Keratinocyte (primary cell): ENCODE data around the gene CLDN9. TPM values are rescaled to one million over a fixed set of nuclear protein-coding genes. Genes with fewer than 3 reads are reported as not detected.
A peak's percentile ranks its signal among the peaks of the same experiment; 100 is the strongest.

Source experiments
- DNase-seq: peaks from one replicate; pipeline ENCODE4 v3.0.0-alpha.2; 2011; ENCODE audit warnings: low read depth, missing footprints, low spot score
- FAIRE-seq: peaks from 2 replicates; lab custom pipeline; 2011; peaks lifted over from hg19 to GRCh38; lab: Jason Lieb, UNC
- H2AFZ ChIP-seq: 2 replicates; pipeline ENCODE4 v1.6.0; 2012; ENCODE audit warnings: low read length, control low read depth, inconsistent platforms; ENCODE audit not compliant: control insufficient read depth
- H3K27ac ChIP-seq: 2 replicates; pipeline ENCODE4 v1.5.1; 2011; ENCODE audit warnings: low read length; ENCODE audit not compliant: control insufficient read depth, insufficient read depth
- H3K27me3 ChIP-seq: 3 replicates; pipeline ENCODE4 v1.6.0; 2011; ENCODE audit warnings: low read length; ENCODE audit not compliant: control insufficient read depth, insufficient read depth; ENCODE audit errors: extremely low read depth
- H3K36me3 ChIP-seq, 2 experiments: 2 replicates in 1 of 2; 3 replicates in 1 of 2; pipeline ENCODE4 v1.5.1; 2011; ENCODE audit warnings: low read length in 2 of 2, mild to moderate bottlenecking in 1 of 2; ENCODE audit not compliant: control insufficient read depth in 2 of 2, insufficient read depth in 2 of 2; ENCODE audit errors: extremely low read depth in 1 of 2
- H3K4me1 ChIP-seq: 3 replicates; pipeline ENCODE4 v1.5.1; 2011; ENCODE audit warnings: low read length; ENCODE audit not compliant: control insufficient read depth, insufficient read depth; ENCODE audit errors: extremely low read depth
- H3K4me2 ChIP-seq: 3 replicates; pipeline ENCODE4 v1.6.0; 2011; ENCODE audit warnings: low read depth, low read length; ENCODE audit not compliant: control insufficient read depth, insufficient read depth; ENCODE audit errors: extremely low read depth
- H3K4me3 ChIP-seq, 3 experiments: fragments of 200-600 bp in 1 of 3; sonication (generic) in 1 of 3; 2 replicates in 2 of 3; 3 replicates in 1 of 3; pipeline ENCODE4 v1.5.1; 2011 to 2016; ENCODE audit warnings: low read length in 3 of 3, mild to moderate bottlenecking in 3 of 3, control low read depth in 2 of 3, inconsistent platforms in 1 of 3, low read depth in 1 of 3, mixed read lengths in 1 of 3, mixed run types in 1 of 3, moderate library complexity in 1 of 3; ENCODE audit not compliant: control insufficient read depth in 2 of 3, insufficient read depth in 2 of 3; ENCODE audit errors: extremely low read depth in 1 of 3
- H3K79me2 ChIP-seq: 2 replicates; pipeline ENCODE4 v1.6.0; 2012; ENCODE audit warnings: low read length; ENCODE audit not compliant: control insufficient read depth, insufficient read depth
- H3K9ac ChIP-seq: 3 replicates; pipeline ENCODE4 v1.6.0; 2011; ENCODE audit warnings: low read length; ENCODE audit not compliant: control insufficient read depth, insufficient read depth; ENCODE audit errors: extremely low read depth
- H3K9me1 ChIP-seq: 3 replicates; pipeline ENCODE4 v1.6.0; 2011; ENCODE audit warnings: low read length; ENCODE audit not compliant: control insufficient read depth, insufficient read depth; ENCODE audit errors: extremely low read depth
- H3K9me3 ChIP-seq: 2 replicates; pipeline ENCODE4 v1.5.1; 2012; ENCODE audit warnings: low read depth, low read length; ENCODE audit not compliant: control insufficient read depth
- H4K20me1 ChIP-seq: 3 replicates; pipeline ENCODE4 v1.6.0; 2011; ENCODE audit warnings: low read length; ENCODE audit not compliant: control insufficient read depth, insufficient read depth; ENCODE audit errors: extremely low read depth
- CTCF ChIP-seq, 3 experiments: IDR thresholded peaks in 1 of 3; conservative IDR thresholded peaks in 1 of 3; optimal IDR thresholded peaks in 1 of 3; 2 replicates in 2 of 3; 3 replicates in 1 of 3; pipeline versions ENCODE3 to v1.5.1; 2011; ENCODE audit warnings: low read length in 3 of 3, mild to moderate bottlenecking in 3 of 3, moderate library complexity in 2 of 3, control low read depth in 1 of 3, inconsistent platforms in 1 of 3; ENCODE audit not compliant: insufficient read depth in 2 of 3; ENCODE audit errors: extremely low read depth in 1 of 3
- EZH2 ChIP-seq: IDR thresholded peaks from one replicate; pipeline ENCODE4 v1.6.1; 2012; ENCODE audit warnings: inconsistent platforms, mild to moderate bottlenecking, low read length, moderate library complexity
- dilution Hi-C: fragments of 300-500 bp; cut with MboI; formaldehyde crosslinking; loops from one replicate; pipeline ENCODE4 v1.7.0; 2020; ENCODE audit warnings: low sequenced_read_pairs; ENCODE audit not compliant: extremely low pct_ligation_motif_present
- polyA minus RNA-seq, 3 experiments: library from RNA; depleted of rRNA, polyadenylated mRNA; stranded (reverse); fragments of >200 nt; gene quantifications; 1 replicate in 1 of 3; 2 replicates in 1 of 3; 3 replicates in 1 of 3; pipeline ENCODE4 v1.2.3, GENCODE V29; 2011
- polyA plus RNA-seq, 5 experiments: library from polyadenylated mRNA; depleted of rRNA in 3 of 5; stranded (reverse) in 3 of 5; stranded (forward) in 1 of 5; unstranded in 1 of 5; fragments of >200 nt; gene quantifications; 1 replicate in 1 of 5; 2 replicates in 3 of 5; 3 replicates in 1 of 5; pipeline versions ENCODE4 v1.2.1 to v1.2.3, GENCODE V29; 2011 to 2012; ENCODE audit warnings: missing spikeins in 2 of 5, low read depth in 1 of 5, low replicate concordance in 1 of 5

Gene CLDN9
- polyA plus RNA-seq (0.02 TPM in 1 of 3 replicates, not detected in the others), polyA minus RNA-seq (not detected in 3 replicates)
- 0.21 TPM for polyA plus RNA-seq (2011; ENCODE audit: low read depth)
- polyA plus RNA-seq (2011; cell fraction: cytosol; rRNA removed) = not detected in 2 replicates
- polyA plus RNA-seq (2011; cell fraction: nucleus; rRNA removed) = 0.09 and 0.12 TPM in 2 replicates
- polyA plus RNA-seq (2012; ENCODE audit: low replicate concordance) = 0.76 TPM in 1 of 2 replicates, not detected in the other
- not detected for polyA minus RNA-seq (2011; cell fraction: cytosol; rRNA and poly(A)+ RNA removed)
- polyA minus RNA-seq (2011; cell fraction: nucleus; rRNA and poly(A)+ RNA removed) = not detected in 2 replicates

GRCh38 chr16:3012828-3013420 lies at the start of gene CLDN9:
TSS of gene CLDN9 (plus strand) at chr16:3012923. CDS start at chr16:3013363, 440 bp downstream.
- FAIRE-seq (no peak), DNase-seq (no peak)
- TF ChIP-seq EZH2 (peak; percentile 44), CTCF (optimal IDR thresholded peaks at IDR 0.05 in 1 of 3, IDR thresholded peaks at IDR 0.05 in 1 of 3, conservative IDR thresholded peaks at IDR 0.05 in 1 of 3; ENCODE audit: extremely low read depth in 1 of 3, insufficient read depth in 2 of 3, low read length in 3 of 3) (no peak)
- Histone ChIP-seq H3K4me2 (no peak within 1 kb of the TSS), H3K9me1 (no peaks in the 10 kb centered on the region), H3K4me3 (no peak within 1 kb of the TSS), H3K9me3 (no peaks in the 10 kb centered on the region), H3K4me1 (peaks cover 14% of the 10 kb centered on the region), H3K79me2 (no peaks in the 10 kb centered on the region), H4K20me1 (no peaks in the 10 kb centered on the region), H3K36me3 (no peaks in the 10 kb centered on the region), H2AFZ (no peak within 1 kb of the TSS), H3K9ac (no peak within 1 kb of the TSS), H3K27ac (no peak within 1 kb of the TSS), H3K27me3 (peaks cover 35% of the 10 kb centered on the region)
- dilution Hi-C loops = no loop called here

- no peaks in the 10 kb centered on the region for H3K9me3 ChIP-seq
- no peaks in the 10 kb centered on the region for H3K9me1 ChIP-seq
- H3K27ac ChIP-seq = peak overlapping the region; percentile 29
- peak overlapping the region; percentile 59 to 78 (median 75) for H3K4me3 ChIP-seq
- peak overlapping the region; percentile 56 for H3K9ac ChIP-seq
- peaks cover 22% of the 10 kb centered on the region for H3K4me1 ChIP-seq
- no peaks in the 10 kb centered on the region for H3K79me2 ChIP-seq
- dilution Hi-C loops = no loop called here
- H3K36me3 ChIP-seq = no peaks in the 10 kb centered on the region
- FAIRE-seq (no peak), DNase-seq (no peak)
- no peaks in the 10 kb centered on the region for H3K27me3 ChIP-seq
- H4K20me1 ChIP-seq = no peaks in the 10 kb centered on the region
- TF ChIP-seq EZH2 (no peak), CTCF (optimal IDR thresholded peaks at IDR 0.05 in 1 of 3, IDR thresholded peaks at IDR 0.05 in 1 of 3, conservative IDR thresholded peaks at IDR 0.05 in 1 of 3; ENCODE audit: extremely low read depth in 1 of 3, insufficient read depth in 2 of 3, low read length in 3 of 3) (no peak)
- peak overlapping the region; percentile 88 for H3K4me2 ChIP-seq
- no peak overlapping the region for H2AFZ ChIP-seq
Measured at GRCh38 chr16:2963074-2963722, 49.5 kb upstream of the CLDN9 start.
